ENCODE measurements around the gene PTP4A1.

Gene PTP4A1

DNA sequence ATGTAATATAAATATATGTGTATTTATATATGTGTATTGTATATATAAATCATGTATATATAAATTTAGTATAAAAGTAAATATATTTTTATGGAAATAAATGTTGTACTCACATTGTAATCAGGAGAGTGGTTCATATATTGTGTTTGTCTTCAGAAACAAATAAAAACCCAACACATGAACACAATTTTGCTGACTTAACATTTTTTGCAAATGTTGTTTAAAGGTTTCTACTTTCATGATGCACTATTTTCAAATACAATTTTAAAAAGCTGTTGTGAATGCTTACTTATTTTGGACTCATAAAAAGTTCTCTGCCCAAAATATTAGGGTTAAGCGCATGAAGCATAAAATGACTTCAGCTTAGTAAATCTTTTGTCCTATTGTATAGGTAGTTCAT lies 39.3 kb downstream of the PTP4A1 start:
- TF ChIP-seq CTCF (conservative IDR thresholded peaks at IDR 0.05; ENCODE audit: low read length) = no peak
- H3K4me3 ChIP-seq (ENCODE audit: low read length) = no peak overlapping the region
- no peak for DNase-seq (ENCODE audit: low read depth)

GRCh38 chr6:63615590-63615989 lies 43.3 kb downstream of the PTP4A1 start:
- H3K4me3 ChIP-seq (ENCODE audit: low read length) = no peak overlapping the region
- TF ChIP-seq CTCF (conservative IDR thresholded peaks at IDR 0.05; ENCODE audit: low read length) = no peak
- no peak for DNase-seq (ENCODE audit: low read depth)
